GM19025 (cell line): ENCODE results near the gene ERBB4.

ENCODE experiments used
- ATAC-seq: cut with Tn5 transposase; IDR thresholded peaks from one replicate; pipeline ENCODE4 v1.9.1; 2021; ENCODE audit warnings: mild to moderate bottlenecking, low read depth, moderate library complexity; ENCODE audit not compliant: unreplicated experiment

The ERBB4 gene

GRCh38 chr2:212538305-212539071 lies at the start of gene ERBB4:
Gene ERBB4 (minus strand): TSS chr2:212538802. CDS start chr2:212538530, 272 bp downstream.
- ATAC-seq: no peak

GRCh38 chr2:212580117-212580516 lies 41.5 kb upstream of the ERBB4 start:
- ATAC-seq: no peak

- ATAC-seq: no peak
These were observed 17.7 kb upstream of the ERBB4 start for GRCh38 chr2:212556296-212556695.

- no peak for ATAC-seq
These were observed 15.6 kb upstream of the ERBB4 start for GRCh38 chr2:212554233-212554632.

GRCh38 chr2:212549941-212550340 lies 11.3 kb upstream of the ERBB4 start:
- no peak for ATAC-seq

GRCh38 chr2:212549463-212549862 lies 10.9 kb upstream of the ERBB4 start:
- no peak for ATAC-seq

GRCh38 chr2:212548455-212548819 lies 9.8 kb upstream of the ERBB4 start:
- ATAC-seq: no peak

- no peak for ATAC-seq
These were observed 9.3 kb upstream of the ERBB4 start for GRCh38 chr2:212547716-212548454.

GRCh38 chr2:212546669-212547068 lies 8.1 kb upstream of the ERBB4 start:
- no peak for ATAC-seq

GRCh38 chr2:212540341-212540740 lies 1.7 kb upstream of the ERBB4 start:
- ATAC-seq: no peak

GRCh38 chr2:212539072-212539880 lies 674 bp upstream of the ERBB4 start:
- no peak for ATAC-seq

- ATAC-seq: no peak
These were observed 787 bp downstream of the ERBB4 start for GRCh38 chr2:212537726-212538304.

- ATAC-seq: no peak
These were observed 1.5 kb downstream of the ERBB4 start for GRCh38 chr2:212536817-212537725.

- ATAC-seq: no peak
These were observed 2.4 kb downstream of the ERBB4 start for GRCh38 chr2:212535996-212536816.

- no peak for ATAC-seq
These were observed 4.3 kb downstream of the ERBB4 start for GRCh38 chr2:212534336-212534735.

GRCh38 chr2:212532585-212532984 lies 6.0 kb downstream of the ERBB4 start:
- ATAC-seq: no peak

- ATAC-seq: no peak
These were observed 6.5 kb downstream of the ERBB4 start for GRCh38 chr2:212532087-212532486.

GRCh38 chr2:212531499-212531898 lies 7.1 kb downstream of the ERBB4 start:
- ATAC-seq: no peak

- no peak for ATAC-seq
These were observed 7.6 kb downstream of the ERBB4 start for GRCh38 chr2:212530991-212531390.
